ENCODE results near the gene NLGN1. TPM values are rescaled to one million over a fixed set of nuclear protein-coding genes. Genes with fewer than 3 reads are reported as not detected.

Gene NLGN1
- total and polyA plus RNA-seq, 2 of the 8 experiments (the other 6 are each of a cell fraction or from before 2014, with no cell fraction given): 7.8 to 14.8 TPM

DNA sequence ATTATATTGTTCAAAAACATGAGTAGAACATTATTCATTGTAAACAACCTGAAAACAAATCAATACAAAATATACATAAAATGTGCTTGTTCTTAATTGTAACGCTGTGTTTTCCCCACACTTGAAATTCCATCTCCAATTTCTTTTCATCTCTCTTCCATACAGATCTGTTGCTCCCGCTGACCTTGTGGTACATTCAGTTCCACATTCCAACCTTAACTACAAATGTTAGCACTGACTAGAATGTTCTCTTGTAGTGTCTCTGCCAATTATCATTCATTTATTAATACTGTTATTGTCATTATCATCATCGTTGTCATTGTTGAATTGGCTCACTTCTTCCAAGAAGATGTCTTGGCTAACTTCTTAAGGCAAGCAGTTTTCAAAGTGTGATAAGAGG lies 65.7 kb downstream of the NLGN1 start:
- no peak overlapping the region for H3K4ac ChIP-seq (replicated peaks; ENCODE audit: insufficient read length, low read depth, low read length)
- no peaks in the 10 kb centered on the region for H3K23me2 ChIP-seq (ENCODE audit: low read depth, low read length)
- ChIA-PET POLR2A (ENCODE audit: partially characterized antibody) (no interaction called here), CTCF (ENCODE audit: partially characterized antibody) (interaction anchor here (1.1 to 1.6 kb wide), 2 partner anchors 24 kb away, joined by 3 read pairs; no protein-coding TSS in a partner anchor)
- H2BK15ac ChIP-seq (ENCODE audit: low read length): no peak overlapping the region
- H4K5ac ChIP-seq (ENCODE audit: insufficient read length, low read depth, low read length): no peak overlapping the region
- H3K56ac ChIP-seq (replicated peaks; ENCODE audit: insufficient read length, low read depth, low read length): no peak overlapping the region
- no peak overlapping the region for H2AK5ac ChIP-seq (ENCODE audit: low read depth, low read length)
- no peak for FAIRE-seq
- no peaks in the 10 kb centered on the region for H3K79me2 ChIP-seq (ENCODE audit: control insufficient read depth in 1 of 2, insufficient read depth in 2 of 2, low read length in 2 of 2)
- H4K20me1 ChIP-seq (replicated peaks in 1 of 2; ENCODE audit: control insufficient read depth in 1 of 2, insufficient read depth in 2 of 2, low read length in 2 of 2): no peaks in the 10 kb centered on the region
- H3K4me3 ChIP-seq (ENCODE audit: extremely low read depth in 1 of 4, insufficient read depth in 2 of 4, low read depth in 3 of 4, low read length in 4 of 4): no peak overlapping the region
- no peak overlapping the region for H3K14ac ChIP-seq (ENCODE audit: insufficient read length)
- no peak overlapping the region for H4K8ac ChIP-seq (ENCODE audit: extremely low read depth, insufficient read depth, low read length)
- H2BK5ac ChIP-seq (ENCODE audit: low read depth, low read length): no peak overlapping the region
- H2BK12ac ChIP-seq (ENCODE audit: low read depth, low read length): no peak overlapping the region
- no peaks in the 10 kb centered on the region for H3K9me3 ChIP-seq (ENCODE audit: insufficient read depth in 2 of 2, low read depth in 1 of 2, low read length in 1 of 2)
- 90% methylated on average over 3 of the region's 3 CpGs; no CpG with 5 or more reads in 1 of the 2 experiments for WGBS, 2 experiments (ENCODE audit: extremely low coverage in 1 of 2, insufficient coverage in 1 of 2, insufficient read length in 1 of 2, insufficient replicate concordance in 2 of 2, low coverage in 1 of 2, low lambda C conversion rate in 2 of 2, missing lambda C conversion rate in 1 of 2)
- TF ChIP-seq TAF7 (optimal IDR thresholded peaks at IDR 0.05; ENCODE audit: borderline replicate concordance, low read depth, low read length): no peak
- TF ChIP-seq RBBP5 (IDR thresholded peaks at IDR 0.05; ENCODE audit: borderline replicate concordance, low read depth, low read length): no peak
- H3K9ac ChIP-seq (replicated peaks in 1 of 4; ENCODE audit: extremely low read depth in 1 of 4, low read depth in 3 of 4, low read length in 3 of 4): no peak overlapping the region
- no peak overlapping the region for H3K23ac ChIP-seq (ENCODE audit: insufficient read length)
- H4K91ac ChIP-seq (replicated peaks; ENCODE audit: insufficient read length, low read length): no peak overlapping the region
- no peak overlapping the region for H3K18ac ChIP-seq (ENCODE audit: extremely low read depth, low read length)
- no peaks in the 10 kb centered on the region for H3K4me1 ChIP-seq (replicated peaks in 1 of 4; ENCODE audit: control insufficient read depth in 3 of 4, insufficient read depth in 4 of 4, low read length in 3 of 4)
- no peaks in the 10 kb centered on the region for H3K36me3 ChIP-seq (ENCODE audit: control insufficient read depth in 2 of 4, insufficient read depth in 4 of 4, low read length in 3 of 4)
- H3K4me2 ChIP-seq (ENCODE audit: insufficient read depth in 1 of 2, low read depth in 2 of 2, low read length in 2 of 2): no peak overlapping the region
- H3K27me3 ChIP-seq (replicated peaks in 1 of 4; ENCODE audit: control insufficient read depth in 3 of 4, extremely low read depth in 1 of 4, insufficient read depth in 3 of 4, low read length in 3 of 4): no peaks in the 10 kb centered on the region
- H3K27ac ChIP-seq (ENCODE audit: low read depth, low read length): no peak overlapping the region
- no peaks in the 10 kb centered on the region for H3K79me1 ChIP-seq (ENCODE audit: low read depth, low read length)
- H2BK20ac ChIP-seq (ENCODE audit: low read length): no peak overlapping the region
- DNase-seq (ENCODE audit: low read depth in 1 of 2, low spot score in 2 of 2): no peak
- H2AFZ ChIP-seq (ENCODE audit: low read length): no peak overlapping the region
- H2BK120ac ChIP-seq (replicated peaks; ENCODE audit: low read depth, low read length): no peak overlapping the region
